A549 (cell line): ENCODE results near the gene SHROOM4. TPM values are rescaled to one million over a fixed set of nuclear protein-coding genes. Genes with fewer than 3 reads are reported as not detected.

ENCODE experiments used
- ATAC-seq, 2 experiments: fragments of 200-7000 bp in 1 of 2; fragments of >200 bp in 1 of 2; cut with Nextera tagmentation in 1 of 2; cut with Tn5 transposase in 1 of 2; 3 replicates each; pipeline versions ENCODE4 v1.8.0 to v1.9.1; 2018 to 2020; ENCODE audit warnings: mild to moderate bottlenecking in 1 of 2, moderate library complexity in 1 of 2
- CTCF ChIA-PET: fragments of 300-600 bp; sonication (Branson Sonifier 250); formaldehyde crosslinking; extraction: SDS; loops from one replicate; lab custom pipeline; 2021; ENCODE audit warnings: antibody characterized with exemption, inconsistent platforms; lab: Yijun Ruan, JAX
- POLR2A ChIA-PET: fragments of 350-600 bp; formaldehyde crosslinking; extraction: SDS; loops from one replicate; lab custom pipeline; 2021; ENCODE audit warnings: antibody characterized with exemption, inconsistent platforms; lab: Yijun Ruan, JAX
- DNase-seq, 2 experiments: peaks; one replicate each; pipeline versions ENCODE4 v3.0.0 to v3.0.0-alpha.2; 2011 to 2016; ENCODE audit warnings: low read depth in 1 of 2, low spot score in 1 of 2
- FAIRE-seq: peaks from 2 replicates; lab custom pipeline; 2011; peaks lifted over from hg19 to GRCh38; lab: Jason Lieb, UNC
- H3K27ac ChIP-seq, 2 experiments: fragments of >200 bp; sonication (Bioruptor Twin); formaldehyde crosslinking; 3 replicates each; pipeline ENCODE4 v1.5.1; 2016 to 2017
- H3K4me1 ChIP-seq: fragments of >200 bp; sonication (Bioruptor Twin); formaldehyde crosslinking; 3 replicates; pipeline ENCODE4 v1.6.1; 2016
- H3K4me2 ChIP-seq: fragments of >200 bp; sonication (Bioruptor Twin); formaldehyde crosslinking; 3 replicates; pipeline ENCODE4 v1.6.1; 2016
- H3K4me3 ChIP-seq: fragments of >200 bp; sonication (Bioruptor Twin); formaldehyde crosslinking; 3 replicates; pipeline ENCODE4 v1.5.1; 2016
- H3K9me3 ChIP-seq: fragments of >200 bp; sonication (Bioruptor Twin); formaldehyde crosslinking; 3 replicates; pipeline ENCODE4 v1.6.1; 2016
- ATOH8 ChIP-seq: fragments of 250-450 bp; sonication (Bioruptor Pico); IDR thresholded peaks from 2 replicates; pipeline ENCODE4 v1.5.0; 2020; ENCODE audit warnings: low read depth, mild to moderate bottlenecking, moderate library complexity
- BCL3 ChIP-seq: fragments of >200 bp; sonication (Bioruptor Twin); formaldehyde crosslinking; IDR thresholded peaks from 3 replicates; pipeline ENCODE4 v1.6.1; 2016
- CBX2 ChIP-seq: fragments of 200-600 bp; sonication (generic); IDR thresholded peaks from 2 replicates; pipeline ENCODE4 v1.6.1; 2016; ENCODE audit warnings: low read depth, mild to moderate bottlenecking, borderline replicate concordance
- CBX8 ChIP-seq: fragments of 200-600 bp; sonication (generic); IDR thresholded peaks from 2 replicates; pipeline ENCODE4 v1.6.1; 2016
- CHD2 ChIP-seq: fragments of 150-350 bp; IDR thresholded peaks from 2 replicates; pipeline ENCODE4 v1.6.1; 2014; ENCODE audit warnings: low read length; ENCODE audit not compliant: partially characterized antibody
- CTCF ChIP-seq: fragments of >200 bp; sonication (Bioruptor Twin); formaldehyde crosslinking; IDR thresholded peaks from 3 replicates; pipeline ENCODE4 v1.5.1; 2016
- E2F6 ChIP-seq: IDR thresholded peaks from 2 replicates; pipeline ENCODE4 v1.6.1; 2012; ENCODE audit warnings: low read depth, borderline replicate concordance
- EHMT2 ChIP-seq: fragments of 200-600 bp; sonication (generic); IDR thresholded peaks from 2 replicates; pipeline ENCODE4 v1.6.1; 2016; ENCODE audit warnings: antibody characterized with exemption, low read depth, mild to moderate bottlenecking, moderate library complexity
- ELK1 ChIP-seq: fragments of 150-350 bp; IDR thresholded peaks from 2 replicates; pipeline ENCODE4 v1.6.1; 2014; ENCODE audit warnings: low read depth, mild to moderate bottlenecking, low read length
- EP300 ChIP-seq, 2 experiments: fragments of >200 bp; sonication (Bioruptor Twin); formaldehyde crosslinking; IDR thresholded peaks; 2 replicates in 1 of 2; 3 replicates in 1 of 2; pipeline ENCODE4 v1.6.1; 2016 to 2017
- HDAC2 ChIP-seq: fragments of 200-600 bp; sonication (generic); IDR thresholded peaks from 2 replicates; pipeline ENCODE4 v1.6.1; 2016
- HEYL ChIP-seq: fragments of 250-450 bp; sonication (Bioruptor Pico); IDR thresholded peaks from 2 replicates; pipeline ENCODE4 v1.8.0; 2021; ENCODE audit warnings: mild to moderate bottlenecking, moderate library complexity
- HOXA7 ChIP-seq: fragments of 250-450 bp; sonication (Bioruptor Pico); IDR thresholded peaks from 2 replicates; pipeline ENCODE4 v1.5.0; 2020; ENCODE audit warnings: mild to moderate bottlenecking, moderate library complexity
- HOXB13 ChIP-seq: fragments of 250-450 bp; sonication (Bioruptor Pico); IDR thresholded peaks from 2 replicates; pipeline ENCODE4 v1.5.0; 2020; ENCODE audit warnings: low read depth, mild to moderate bottlenecking, moderate library complexity
- KDM5A ChIP-seq: fragments of 200-600 bp; sonication (generic); IDR thresholded peaks from 2 replicates; pipeline ENCODE4 v1.6.1; 2016; ENCODE audit warnings: antibody characterized with exemption, mild to moderate bottlenecking
- MAFK ChIP-seq: fragments of 450-650 bp; IDR thresholded peaks from 2 replicates; pipeline ENCODE4 v1.6.1; 2014; ENCODE audit not compliant: partially characterized antibody
- NPAS2 ChIP-seq: fragments of 250-450 bp; sonication (Bioruptor Pico); IDR thresholded peaks from 2 replicates; pipeline ENCODE4 v1.8.0; 2022; ENCODE audit warnings: mild to moderate bottlenecking, moderate library complexity, borderline replicate concordance
- RAD21 ChIP-seq, 2 experiments: fragments of >200 bp in 1 of 2; sonication (Bioruptor Twin) in 1 of 2; formaldehyde crosslinking in 1 of 2; IDR thresholded peaks in 1 of 2; conservative IDR thresholded peaks in 1 of 2; 2 replicates in 1 of 2; 3 replicates in 1 of 2; pipeline ENCODE4 v1.6.1; 2012 to 2018; ENCODE audit warnings: inconsistent platforms in 1 of 2
- REST ChIP-seq: fragments of 200-600 bp; sonication (generic); IDR thresholded peaks from 2 replicates; pipeline ENCODE4 v1.6.1; 2016; ENCODE audit warnings: antibody characterized with exemption, mild to moderate bottlenecking, moderate library complexity
- SMC3 ChIP-seq: fragments of >200 bp; sonication (Bioruptor Twin); formaldehyde crosslinking; IDR thresholded peaks from 3 replicates; pipeline ENCODE4 v1.6.1; 2018; ENCODE audit warnings: inconsistent platforms
- WGBS: methylation state at CpG from one replicate; pipeline ENCODE4 v1.1.6; 2017; ENCODE audit errors: missing lambda C conversion rate; 5-methylcytosine and 5-hydroxymethylcytosine counted together
- polyA plus RNA-seq, 4 experiments: library from polyadenylated mRNA; depleted of rRNA in 3 of 4; stranded (reverse); fragments of >200 nt; fragmentation: RNase III in 1 of 4; extraction: RNeasy Plus Mini Kit Qiagen cat#74134 plus additional on column Dnase treatment in 1 of 4; gene quantifications; 2 replicates in 3 of 4; 3 replicates in 1 of 4; pipeline ENCODE4 v1.2.3, GENCODE V29; 2011 to 2017

SHROOM4 gene
- polyA plus RNA-seq, 2 of the 4 experiments (the other 2 are of a cell fraction) = not detected

GRCh38 chrX:50581405-50581804, 232.6 kb downstream of the SHROOM4 start (continued):
- TF ChIP-seq BCL3 (no peak), HOXB13 (CRISPR knock-in tag) (no peak), EP300 (IDR thresholded peaks at IDR 0.05) (no peak), HDAC2 (no peak)

- Histone ChIP-seq H3K4me2 (no peak overlapping the region), H3K9me3 (no peaks in the 10 kb centered on the region), H3K4me3 (no peak overlapping the region), H3K27ac (no peak overlapping the region), H3K4me1 (no peaks in the 10 kb centered on the region)
- ChIA-PET CTCF (interaction anchor here (0.6 to 6.3 kb wide), 16 partner anchors 10 to 700 kb away, joined by 3 to 45 read pairs (median 4); partner anchors contain the start of gene CLCN5), POLR2A (no interaction called here)
- DNase-seq = peak; percentile 24 to 66
- TF ChIP-seq CBX2 (no peak), HOXA7 (CRISPR knock-in tag) (no peak), NPAS2 (CRISPR knock-in tag) (no peak), CHD2 (no peak), REST (no peak), SMC3 (peak; percentile 59; the same call in 2 of the 3 replicates), HEYL (CRISPR knock-in tag) (no peak), RAD21 (conservative IDR thresholded peaks at IDR 0.05 in 1 of 2, IDR thresholded peaks at IDR 0.05 in 1 of 2) (peak; percentile 62 to 63), CBX8 (no peak), MAFK (no peak), E2F6 (no peak), EHMT2 (no peak), BCL3 (no peak), ATOH8 (CRISPR knock-in tag) (no peak), CTCF (peak; percentile 53), ELK1 (no peak), KDM5A (no peak)
- FAIRE-seq = peak; percentile 7
- 0% methylated on average over 2 of the region's 2 CpGs for WGBS
- peak; percentile 88 to 91 for ATAC-seq
These were observed 234.0 kb downstream of the SHROOM4 start for GRCh38 chrX:50579955-50580354.
